ENCODE results near the gene CFLAR. TPM values are rescaled to one million over a fixed set of nuclear protein-coding genes. Genes with fewer than 3 reads are reported as not detected.
"Not testable (repeated sequence)": the region's sequence is repeated elsewhere in the genome, so short reads cannot be mapped to it uniquely, and the experiment has no call there.

CFLAR gene
- total RNA-seq, 1 donor from 2014 or later, result 46.1 TPM

DNA sequence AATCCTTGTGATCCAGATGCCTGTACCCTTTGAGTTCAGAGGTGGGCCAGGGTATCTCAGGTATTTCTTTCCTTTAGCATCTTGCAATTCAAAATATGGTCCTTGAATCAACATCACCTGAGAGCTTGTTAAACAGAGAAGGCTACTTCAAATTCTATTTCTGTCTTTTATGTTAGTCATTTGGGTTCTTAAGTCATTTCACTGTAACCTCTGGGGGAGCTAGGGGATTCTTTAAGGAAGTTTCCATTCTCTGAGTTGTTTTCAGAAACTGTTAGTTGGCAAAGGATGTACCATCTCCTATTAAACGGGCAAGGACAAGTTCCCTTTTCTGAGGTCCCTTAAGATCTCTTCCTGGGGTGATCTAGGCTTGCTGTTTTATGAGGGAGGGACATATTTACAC, 16.6 kb downstream of the CFLAR start:
- TF ChIP-seq, protein P1, sequence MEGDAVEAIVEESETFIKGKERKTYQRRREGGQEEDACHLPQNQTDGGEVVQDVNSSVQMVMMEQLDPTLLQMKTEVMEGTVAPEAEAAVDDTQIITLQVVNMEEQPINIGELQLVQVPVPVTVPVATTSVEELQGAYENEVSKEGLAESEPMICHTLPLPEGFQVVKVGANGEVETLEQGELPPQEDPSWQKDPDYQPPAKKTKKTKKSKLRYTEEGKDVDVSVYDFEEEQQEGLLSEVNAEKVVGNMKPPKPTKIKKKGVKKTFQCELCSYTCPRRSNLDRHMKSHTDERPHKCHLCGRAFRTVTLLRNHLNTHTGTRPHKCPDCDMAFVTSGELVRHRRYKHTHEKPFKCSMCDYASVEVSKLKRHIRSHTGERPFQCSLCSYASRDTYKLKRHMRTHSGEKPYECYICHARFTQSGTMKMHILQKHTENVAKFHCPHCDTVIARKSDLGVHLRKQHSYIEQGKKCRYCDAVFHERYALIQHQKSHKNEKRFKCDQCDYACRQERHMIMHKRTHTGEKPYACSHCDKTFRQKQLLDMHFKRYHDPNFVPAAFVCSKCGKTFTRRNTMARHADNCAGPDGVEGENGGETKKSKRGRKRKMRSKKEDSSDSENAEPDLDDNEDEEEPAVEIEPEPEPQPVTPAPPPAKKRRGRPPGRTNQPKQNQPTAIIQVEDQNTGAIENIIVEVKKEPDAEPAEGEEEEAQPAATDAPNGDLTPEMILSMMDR (IDR thresholded peaks at IDR 0.05; ENCODE audit: unreplicated experiment), result no peak
- Mint-ChIP-seq H3K36me3 (ENCODE audit: insufficient read depth) (peaks cover 20% of the 10 kb centered on the region), H3K27ac (no peak overlapping the region), H3K27me3 (no peaks in the 10 kb centered on the region), H3K4me1 (ENCODE audit: low read depth) (peaks cover 8% of the 10 kb centered on the region), H3K4me3 (ENCODE audit: low read depth) (no peak overlapping the region), H3K9me3 (ENCODE audit: low read depth) (no peaks in the 10 kb centered on the region)
- DNase-seq (ENCODE audit: low spot score, unreplicated experiment), result no peak

DNA sequence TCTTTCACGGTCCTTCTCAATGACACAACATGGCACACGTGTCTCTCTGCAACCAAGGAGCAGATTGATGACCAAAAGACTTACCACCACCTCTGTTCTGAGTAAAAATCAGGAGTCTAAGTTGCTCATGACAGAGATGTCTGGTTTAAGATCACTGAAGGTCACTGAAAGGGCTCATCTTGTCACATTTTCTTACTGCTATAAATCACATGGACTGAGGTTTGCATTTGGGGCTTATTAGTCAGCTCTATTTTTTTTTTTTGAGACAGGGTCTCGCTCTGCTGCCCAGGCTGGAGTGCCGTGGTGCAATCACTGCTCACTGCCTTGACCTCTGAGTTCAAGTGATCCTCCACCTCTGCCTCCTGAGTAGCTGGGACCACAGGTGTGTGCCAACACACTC, 19.4 kb downstream of the CFLAR start:
- H3K27ac Mint-ChIP-seq, result no peak overlapping the region
- H3K4me3 Mint-ChIP-seq (ENCODE audit: low read depth), result no peak overlapping the region
- no peak for DNase-seq (ENCODE audit: low spot score, unreplicated experiment)
- no peaks in the 10 kb centered on the region for H3K27me3 Mint-ChIP-seq
- TF ChIP-seq, protein P1 (IDR thresholded peaks at IDR 0.05; ENCODE audit: unreplicated experiment), result no peak
- peaks cover 13% of the 10 kb centered on the region for H3K4me1 Mint-ChIP-seq (ENCODE audit: low read depth)
- peaks cover 31% of the 10 kb centered on the region for H3K36me3 Mint-ChIP-seq (ENCODE audit: insufficient read depth)
- no peaks in the 10 kb centered on the region for H3K9me3 Mint-ChIP-seq (ENCODE audit: low read depth)

DNA sequence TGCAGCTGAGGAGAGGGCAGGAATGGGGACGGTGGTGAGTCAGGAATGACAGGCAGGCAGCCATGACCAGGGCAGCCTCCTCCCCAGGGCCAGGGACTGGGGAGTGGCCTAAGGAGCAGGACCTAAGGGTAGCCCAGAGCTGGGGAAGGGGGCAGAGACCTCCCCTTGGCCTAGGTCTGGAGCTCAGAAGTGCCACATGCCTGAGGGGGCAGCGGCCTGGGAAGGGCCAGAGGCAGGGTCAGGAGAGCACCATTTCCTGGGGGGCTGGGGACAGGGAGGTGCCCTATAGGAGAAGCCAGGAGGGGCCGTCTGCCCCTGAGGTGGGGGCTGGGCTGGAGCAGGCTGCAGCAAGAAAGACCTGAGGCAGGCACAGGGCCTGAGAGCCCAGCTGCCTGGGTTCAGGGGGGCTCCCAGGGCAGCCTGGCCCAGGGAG, 20.9 kb downstream of the CFLAR start:
- DNase-seq (ENCODE audit: low spot score, unreplicated experiment), result no peak
- H3K9me3 Mint-ChIP-seq (ENCODE audit: low read depth), result no peaks in the 10 kb centered on the region
- H3K27ac Mint-ChIP-seq, result no peak overlapping the region
- no peak overlapping the region for H3K4me3 Mint-ChIP-seq (ENCODE audit: low read depth)
- peaks cover 37% of the 10 kb centered on the region for H3K36me3 Mint-ChIP-seq (ENCODE audit: insufficient read depth)
- H3K4me1 Mint-ChIP-seq (ENCODE audit: low read depth), result peaks cover 13% of the 10 kb centered on the region
- TF ChIP-seq, protein P1 (IDR thresholded peaks at IDR 0.05; ENCODE audit: unreplicated experiment), result no peak
- no peaks in the 10 kb centered on the region for H3K27me3 Mint-ChIP-seq

GRCh38 chr2:201137505-201138400, 21.8 kb downstream of the CFLAR start:
- Mint-ChIP-seq H3K27me3 (no peaks in the 10 kb centered on the region), H3K9me3 (ENCODE audit: low read depth) (no peaks in the 10 kb centered on the region), H3K4me3 (ENCODE audit: low read depth) (no peak overlapping the region), H3K27ac (no peak overlapping the region), H3K36me3 (ENCODE audit: insufficient read depth) (peaks cover 37% of the 10 kb centered on the region), H3K4me1 (ENCODE audit: low read depth) (peaks cover 13% of the 10 kb centered on the region)
- DNase-seq (ENCODE audit: low spot score, unreplicated experiment), result no peak
- TF ChIP-seq, protein P1 (IDR thresholded peaks at IDR 0.05; ENCODE audit: unreplicated experiment), result no peak

DNA sequence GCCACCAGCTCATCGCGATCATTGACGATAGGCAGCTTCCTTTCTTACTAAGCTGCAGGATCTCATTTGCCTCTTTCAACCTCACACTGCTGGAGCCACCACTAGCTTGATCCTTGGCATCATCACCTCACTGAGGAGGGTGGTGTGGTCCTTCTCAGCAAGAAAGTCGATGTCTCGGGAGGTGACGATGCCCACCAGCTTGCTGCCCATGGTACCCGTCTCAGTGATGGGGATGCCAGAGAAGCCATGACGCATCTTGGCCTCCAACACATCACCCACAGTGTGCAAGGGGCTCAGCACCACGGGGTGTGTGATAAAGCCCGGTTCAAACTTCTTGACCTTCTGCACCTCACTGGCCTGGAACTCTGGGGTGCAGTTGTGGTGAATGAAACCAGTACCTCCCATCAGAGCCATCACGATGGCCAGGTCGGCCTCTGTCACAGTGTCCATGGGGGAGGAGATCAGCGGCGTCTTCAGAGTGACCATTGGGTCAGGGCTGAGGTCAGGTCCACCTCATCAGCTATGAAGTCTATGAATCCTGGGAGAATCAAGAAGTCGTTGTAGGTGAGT, 22.5 kb downstream of the CFLAR start:
- Mint-ChIP-seq H3K36me3 (ENCODE audit: insufficient read depth) (peaks cover 30% of the 10 kb centered on the region), H3K9me3 (ENCODE audit: low read depth) (no peaks in the 10 kb centered on the region), H3K27ac (no peak overlapping the region), H3K27me3 (no peaks in the 10 kb centered on the region), H3K4me1 (ENCODE audit: low read depth) (peaks cover 13% of the 10 kb centered on the region), H3K4me3 (ENCODE audit: low read depth) (no peak overlapping the region)
- TF ChIP-seq, protein P1 (IDR thresholded peaks at IDR 0.05; ENCODE audit: unreplicated experiment), result no peak
- DNase-seq (ENCODE audit: low spot score, unreplicated experiment), result no peak

- DNase-seq (ENCODE audit: low spot score, unreplicated experiment); H3K27me3 Mint-ChIP-seq; H3K9me3 Mint-ChIP-seq (ENCODE audit: low read depth): not testable (repeated sequence)
- H3K4me1 Mint-ChIP-seq (ENCODE audit: low read depth), result peaks cover 15% of the 10 kb centered on the region
- peaks cover 29% of the 10 kb centered on the region for H3K36me3 Mint-ChIP-seq (ENCODE audit: insufficient read depth)
- H3K27ac Mint-ChIP-seq, result peak overlapping the region; percentile 67
- H3K4me3 Mint-ChIP-seq (ENCODE audit: low read depth), result peak overlapping the region; percentile 49
Observed at GRCh38 chr2:201138986-201139781, 23.2 kb downstream of the CFLAR start.
